Activated CD4-positive, alpha-beta T cell treated with anti-CD3 and anti-CD28 coated beads, Interleukin-10, Interleukin-2, amounts not matched to agents 100 ng/mL and 50 ng/mL, durations not matched to agents 16 hours and 8 hours (primary cell): ENCODE results near the gene TNS4.
"Not testable (repeated sequence)": the region's sequence is repeated elsewhere in the genome, so short reads cannot be mapped to it uniquely, and the experiment has no call there.

Source experiments
- DNase-seq: peaks from one replicate; pipeline ENCODE4 v3.0.0-alpha.2; 2020

TNS4 gene, protein sequence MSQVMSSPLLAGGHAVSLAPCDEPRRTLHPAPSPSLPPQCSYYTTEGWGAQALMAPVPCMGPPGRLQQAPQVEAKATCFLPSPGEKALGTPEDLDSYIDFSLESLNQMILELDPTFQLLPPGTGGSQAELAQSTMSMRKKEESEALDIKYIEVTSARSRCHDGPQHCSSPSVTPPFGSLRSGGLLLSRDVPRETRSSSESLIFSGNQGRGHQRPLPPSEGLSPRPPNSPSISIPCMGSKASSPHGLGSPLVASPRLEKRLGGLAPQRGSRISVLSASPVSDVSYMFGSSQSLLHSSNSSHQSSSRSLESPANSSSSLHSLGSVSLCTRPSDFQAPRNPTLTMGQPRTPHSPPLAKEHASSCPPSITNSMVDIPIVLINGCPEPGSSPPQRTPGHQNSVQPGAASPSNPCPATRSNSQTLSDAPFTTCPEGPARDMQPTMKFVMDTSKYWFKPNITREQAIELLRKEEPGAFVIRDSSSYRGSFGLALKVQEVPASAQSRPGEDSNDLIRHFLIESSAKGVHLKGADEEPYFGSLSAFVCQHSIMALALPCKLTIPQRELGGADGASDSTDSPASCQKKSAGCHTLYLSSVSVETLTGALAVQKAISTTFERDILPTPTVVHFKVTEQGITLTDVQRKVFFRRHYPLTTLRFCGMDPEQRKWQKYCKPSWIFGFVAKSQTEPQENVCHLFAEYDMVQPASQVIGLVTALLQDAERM

GRCh38 chr17:40501499-40501911 lies at the start of gene TNS4:
Gene TNS4, minus strand, starts transcription at chr17:40501623. Its CDS starts 5,198 bp downstream, at chr17:40496425.
- DNase-seq: no peak

- DNase-seq: no peak
Observed at GRCh38 chr17:40550608-40551007, 49.2 kb upstream of the TNS4 start.

GRCh38 chr17:40548982-40549685 lies 47.7 kb upstream of the TNS4 start:
- no peak for DNase-seq

GRCh38 chr17:40548491-40548981 lies 47.1 kb upstream of the TNS4 start:
- no peak for DNase-seq

DNA sequence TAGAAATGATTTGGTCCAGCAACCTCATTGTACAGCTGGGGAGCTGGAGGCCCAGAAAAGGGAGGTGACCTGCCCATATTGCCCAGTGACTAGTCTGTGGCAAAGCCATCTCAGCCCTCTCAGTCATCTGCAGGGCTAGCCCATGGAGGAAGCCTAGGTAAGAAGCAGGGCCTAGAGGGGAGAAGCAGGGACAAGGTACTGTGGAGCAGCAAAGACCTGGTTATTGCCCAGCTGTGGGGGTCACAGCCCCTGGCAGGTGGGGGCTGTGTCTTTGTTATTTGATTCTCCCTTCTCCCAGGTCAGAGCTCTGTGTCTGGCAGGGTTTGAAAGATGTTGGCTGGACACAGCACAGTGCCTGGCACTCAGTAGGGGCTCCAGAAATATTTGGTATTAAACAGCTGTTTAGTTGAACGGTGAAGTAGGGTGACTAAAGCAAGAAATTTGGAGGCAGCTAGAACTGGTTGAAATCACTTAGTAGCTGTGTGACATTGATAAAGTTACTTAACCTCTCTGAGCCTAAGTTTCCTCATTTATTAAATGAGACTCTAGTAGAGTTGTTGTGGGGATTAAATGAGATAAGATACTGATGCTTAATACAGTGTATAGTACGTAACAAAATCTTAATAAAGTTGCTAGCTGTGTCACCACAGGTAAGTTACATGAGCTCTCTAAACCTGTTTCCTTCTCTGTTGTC lies 46.5 kb upstream of the TNS4 start:
- DNase-seq: no peak

GRCh38 chr17:40547079-40547784 lies 45.8 kb upstream of the TNS4 start:
- peak; percentile 45 for DNase-seq

GRCh38 chr17:40546497-40546896 lies 45.1 kb upstream of the TNS4 start:
- DNase-seq: not testable (repeated sequence)

DNA sequence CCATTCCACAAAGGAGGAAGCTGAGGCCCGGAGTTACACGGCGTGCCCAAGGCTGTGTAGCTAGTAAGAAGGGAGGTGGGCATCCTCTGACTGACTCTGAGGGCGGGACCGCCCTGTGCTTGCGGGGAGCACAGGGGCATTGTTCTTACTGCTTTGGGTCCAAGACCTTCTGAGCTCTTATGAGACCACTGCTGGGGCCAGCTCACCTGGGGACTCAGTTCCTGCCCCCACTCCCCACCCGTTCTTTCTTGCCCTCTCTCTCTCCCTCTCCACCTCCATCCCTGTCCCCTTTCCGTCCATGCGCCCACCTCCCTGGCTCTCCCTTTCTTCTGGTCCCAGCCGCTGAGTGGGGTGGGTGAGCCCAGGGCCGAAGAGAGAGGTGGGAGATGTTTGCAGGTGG lies 44.2 kb upstream of the TNS4 start:
- no peak for DNase-seq

- DNase-seq: no peak
Observed at GRCh38 chr17:40542558-40543411, 41.4 kb upstream of the TNS4 start.

DNA sequence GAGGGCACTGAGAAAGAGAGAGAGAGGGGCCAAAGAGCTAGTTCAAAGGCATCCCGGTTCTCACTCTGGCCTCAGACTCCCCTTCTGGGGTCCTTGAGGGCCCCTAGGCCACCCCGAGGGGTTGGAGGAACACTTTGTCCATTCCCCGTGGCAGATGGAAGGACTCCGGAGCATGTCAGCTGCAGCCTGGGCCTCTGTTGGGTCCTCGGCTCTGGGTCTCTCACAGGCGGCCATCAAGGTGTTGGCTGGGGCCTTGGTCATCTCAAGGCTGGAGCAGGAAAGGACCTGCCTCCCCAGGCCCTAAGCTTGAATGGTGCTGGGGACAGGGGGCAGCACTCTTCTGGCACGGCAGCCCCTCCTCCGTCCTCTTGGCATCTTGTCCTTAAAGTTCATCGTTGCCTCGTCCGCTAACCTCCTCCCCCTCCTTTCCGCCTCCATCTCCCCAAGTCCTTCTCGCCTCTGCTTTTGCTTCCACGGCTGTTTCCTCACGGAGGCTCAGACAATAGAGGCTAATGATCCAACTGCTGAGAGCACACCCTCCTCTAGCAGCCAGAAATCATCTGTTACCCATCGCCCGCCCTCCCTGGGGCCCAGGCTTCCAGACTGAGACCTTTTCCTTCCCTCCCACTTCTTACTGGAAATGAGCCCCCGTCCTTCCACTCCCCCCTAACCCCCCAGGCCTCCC lies 40.6 kb upstream of the TNS4 start:
- DNase-seq: no peak

- peak; percentile 80 for DNase-seq
Observed at GRCh38 chr17:40541060-40541872, 39.8 kb upstream of the TNS4 start.

GRCh38 chr17:40540448-40540847 lies 39.0 kb upstream of the TNS4 start:
- DNase-seq: peak; percentile 67

DNA sequence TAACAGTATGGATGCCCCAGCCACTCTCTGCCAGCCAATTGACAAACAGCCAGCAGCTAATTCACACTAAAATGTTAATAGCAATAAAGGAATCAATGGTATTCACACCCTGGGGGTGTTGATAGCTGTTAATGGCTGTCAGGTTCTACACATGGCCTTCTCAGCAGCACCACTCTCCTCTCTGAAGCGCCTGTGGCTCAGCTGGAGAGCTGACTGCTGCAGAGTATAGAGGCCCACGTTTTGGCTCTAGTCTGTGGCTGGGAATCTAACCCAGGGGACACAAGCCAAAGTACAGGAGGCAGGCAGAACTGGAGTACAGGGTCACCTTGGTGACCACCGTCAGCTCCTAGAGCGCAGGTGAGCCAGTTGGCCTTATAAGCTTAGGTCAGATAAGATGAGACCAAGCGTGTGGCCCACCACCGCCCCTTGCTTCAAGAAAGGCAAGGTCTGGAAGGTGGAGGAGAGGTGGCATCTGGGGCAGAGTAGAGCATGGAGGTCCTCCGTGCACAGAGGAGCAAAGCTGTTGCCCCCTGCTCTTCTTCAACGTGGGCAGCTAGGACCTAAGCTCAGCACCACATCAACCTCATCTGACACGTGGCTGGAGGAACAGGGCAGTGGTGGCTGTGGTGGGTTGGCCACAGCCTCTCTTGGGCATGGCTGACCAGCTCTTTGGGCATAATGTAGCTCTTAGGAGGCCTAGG lies 38.4 kb upstream of the TNS4 start:
- no peak for DNase-seq

- DNase-seq: no peak
Observed at GRCh38 chr17:40538936-40539705, 37.7 kb upstream of the TNS4 start.

DNA sequence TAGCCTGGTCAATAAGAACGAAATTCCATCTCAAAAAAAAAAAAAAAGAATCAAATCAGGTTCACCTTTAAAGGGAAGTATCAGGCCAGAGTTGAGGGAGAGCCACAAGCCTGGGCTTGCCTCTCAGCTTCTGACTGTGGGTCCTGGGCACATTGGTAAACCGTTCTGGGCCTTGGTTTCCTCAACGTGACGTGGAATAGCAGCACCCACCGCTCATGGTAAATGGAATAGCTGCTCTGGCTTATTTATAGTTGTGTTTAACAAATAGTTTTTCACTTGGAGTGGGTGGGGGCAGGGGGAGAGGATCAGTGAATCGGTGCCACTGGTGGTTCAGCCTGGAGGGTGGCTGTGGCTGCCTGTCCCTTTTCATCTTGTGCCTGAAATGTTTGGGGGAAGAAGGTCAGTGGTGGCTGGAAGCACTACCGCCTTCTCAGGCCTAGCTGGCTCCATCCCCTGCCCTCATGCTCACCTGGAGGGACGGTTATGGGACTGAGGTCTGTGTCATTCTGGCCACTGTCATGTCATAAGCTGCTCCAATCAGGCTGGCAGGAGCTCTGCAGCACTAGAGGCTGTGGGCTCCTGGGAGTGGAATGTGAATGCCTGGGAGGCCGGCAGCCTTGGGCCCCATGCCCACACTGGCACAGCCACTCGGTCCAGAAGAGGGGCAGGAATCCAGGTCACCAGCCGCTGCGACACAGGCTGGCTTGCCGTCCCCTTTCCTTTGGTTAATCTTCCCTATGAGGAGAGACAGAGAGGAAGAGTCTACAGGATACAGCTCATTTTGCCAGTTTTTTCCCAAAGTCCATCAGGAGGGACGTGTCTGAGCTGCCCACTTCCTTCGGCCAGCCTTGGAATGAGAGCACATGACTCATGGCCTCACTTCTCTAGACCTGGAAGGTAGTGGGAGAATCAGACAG lies 36.9 kb upstream of the TNS4 start:
- no peak for DNase-seq

- no peak for DNase-seq
Observed at GRCh38 chr17:40536295-40537171, 35.1 kb upstream of the TNS4 start.
